ENCODE data around the gene GAREM1. TPM values are rescaled to one million over a fixed set of nuclear protein-coding genes. Genes with fewer than 3 reads are reported as not detected.

The GAREM1 gene
- total RNA-seq, 1 experiment from 2014 or later, result 11.1 TPM

GRCh38 chr18:32443706-32444215 lies 26.9 kb downstream of the GAREM1 start:
- ChIA-PET CTCF (no interaction called here), POLR2A (no interaction called here), RAD21 (ENCODE audit: low non-redundant PET in 1 of 2, low total read pairs in 2 of 2, uncharacterized antibody in 2 of 2, unreplicated experiment in 2 of 2) (no interaction called here)
- Histone ChIP-seq H3K4me2 (ENCODE audit: low read length) (no peak overlapping the region), H3K36me3 (ENCODE audit: control insufficient read depth in 1 of 2, insufficient read depth in 2 of 2, low read length in 2 of 2) (no peaks in the 10 kb centered on the region), H3K9me3 (ENCODE audit: control insufficient read depth in 1 of 2, insufficient read depth in 1 of 2, low read depth in 1 of 2, low read length in 2 of 2) (no peaks in the 10 kb centered on the region), H3K79me2 (ENCODE audit: insufficient read depth, low read length) (0 out of 2 replicates have a peak, but pooled peaks cover 4% of the 10 kb centered on the region), H3K27ac (ENCODE audit: low read depth, low read length) (no peak overlapping the region), H3K9me2 (ENCODE audit: insufficient read depth) (no peaks in the 10 kb centered on the region), H3K4me1 (ENCODE audit: control insufficient read depth in 1 of 2, insufficient read depth in 2 of 2, low read length in 2 of 2) (no peaks in the 10 kb centered on the region), H4K20me1 (ENCODE audit: insufficient read depth) (no peaks in the 10 kb centered on the region), H2AFZ (ENCODE audit: low read depth, low read length, poor library complexity, severe bottlenecking) (no peak overlapping the region), H3K27me3 (ENCODE audit: insufficient read depth, low read length) (no peaks in the 10 kb centered on the region), H3K4me3 (replicated peaks in 1 of 2; ENCODE audit: low read depth in 1 of 2, low read length in 2 of 2) (no peak overlapping the region), H3K9ac (ENCODE audit: low read length) (no peak overlapping the region)
- no peak for DNase-seq (ENCODE audit: low read depth, low spot score)
- TF ChIP-seq EZH2 (IDR thresholded peaks at IDR 0.05), result no peak
- TF ChIP-seq SRF (IDR thresholded peaks at IDR 0.05; ENCODE audit: low read depth), result no peak
- no peak for TF ChIP-seq EZH2phosphoT487 (IDR thresholded peaks at IDR 0.05; ENCODE audit: borderline replicate concordance)
- TF ChIP-seq POLR2A (IDR thresholded peaks at IDR 0.05; ENCODE audit: borderline replicate concordance, extremely low read depth, insufficient read depth, insufficient read length), result no peak
- TF ChIP-seq ZBTB33 (IDR thresholded peaks at IDR 0.05; ENCODE audit: extremely low read depth, insufficient replicate concordance, low read length), result no peak
- intact Hi-C loops (cut with micrococcal nuclease), result no loop called here
- ATAC-seq, result no peak
- BruUV-seq (replicated peaks), result no TSS peak

GRCh38 chr18:32443033-32443705 lies 27.5 kb downstream of the GAREM1 start:
- intact Hi-C loops (cut with micrococcal nuclease), result no loop called here
- H3K4me1 ChIP-seq (ENCODE audit: control insufficient read depth in 1 of 2, insufficient read depth in 2 of 2, low read length in 2 of 2), result no peaks in the 10 kb centered on the region
- no peak for ATAC-seq
- ChIA-PET CTCF (no interaction called here), RAD21 (ENCODE audit: low non-redundant PET in 1 of 2, low total read pairs in 2 of 2, uncharacterized antibody in 2 of 2, unreplicated experiment in 2 of 2) (no interaction called here), POLR2A (no interaction called here)
- no peaks in the 10 kb centered on the region for H3K27me3 ChIP-seq (ENCODE audit: insufficient read depth, low read length)
- no peak overlapping the region for H3K9ac ChIP-seq (ENCODE audit: low read length)
- H3K4me2 ChIP-seq (ENCODE audit: low read length), result no peak overlapping the region
- H3K27ac ChIP-seq (ENCODE audit: low read depth, low read length), result no peak overlapping the region
- no peaks in the 10 kb centered on the region for H3K9me2 ChIP-seq (ENCODE audit: insufficient read depth)
- H2AFZ ChIP-seq (ENCODE audit: low read depth, low read length, poor library complexity, severe bottlenecking), result no peak overlapping the region
- no peaks in the 10 kb centered on the region for H3K36me3 ChIP-seq (ENCODE audit: control insufficient read depth in 1 of 2, insufficient read depth in 2 of 2, low read length in 2 of 2)
- DNase-seq (ENCODE audit: low read depth, low spot score), result no peak
- H4K20me1 ChIP-seq (ENCODE audit: insufficient read depth), result no peaks in the 10 kb centered on the region
- no peak overlapping the region for H3K4me3 ChIP-seq (replicated peaks in 1 of 2; ENCODE audit: low read depth in 1 of 2, low read length in 2 of 2)
- no peaks in the 10 kb centered on the region for H3K9me3 ChIP-seq (ENCODE audit: control insufficient read depth in 1 of 2, insufficient read depth in 1 of 2, low read depth in 1 of 2, low read length in 2 of 2)
- no TSS peak for BruUV-seq (replicated peaks)
- 0 out of 2 replicates have a peak, but pooled peaks cover 4% of the 10 kb centered on the region for H3K79me2 ChIP-seq (ENCODE audit: insufficient read depth, low read length)
- TF ChIP-seq REST (IDR thresholded peaks at IDR 0.05; ENCODE audit: low read depth) (no peak), ATF3 (IDR thresholded peaks at IDR 0.05) (no peak), CEBPB (IDR thresholded peaks at IDR 0.05; ENCODE audit: low read depth) (no peak), CTCF (IDR thresholded peaks at IDR 0.05 in 2 of 3, conservative IDR thresholded peaks at IDR 0.05 in 1 of 3; ENCODE audit: borderline replicate concordance in 1 of 3, insufficient read depth in 1 of 3, low read depth in 2 of 3, low read length in 2 of 3) (no peak), RAD21 (IDR thresholded peaks at IDR 0.05; ENCODE audit: low read depth) (no peak), POLR2AphosphoS5 (IDR thresholded peaks at IDR 0.05; ENCODE audit: low read depth, low read length) (no peak), CBX3 (IDR thresholded peaks at IDR 0.05; ENCODE audit: low read depth) (no peak), EZH2 (IDR thresholded peaks at IDR 0.05) (no peak)

Data from HCT116 (cell line).